ENCODE measurements around the gene AGPS.

DNA sequence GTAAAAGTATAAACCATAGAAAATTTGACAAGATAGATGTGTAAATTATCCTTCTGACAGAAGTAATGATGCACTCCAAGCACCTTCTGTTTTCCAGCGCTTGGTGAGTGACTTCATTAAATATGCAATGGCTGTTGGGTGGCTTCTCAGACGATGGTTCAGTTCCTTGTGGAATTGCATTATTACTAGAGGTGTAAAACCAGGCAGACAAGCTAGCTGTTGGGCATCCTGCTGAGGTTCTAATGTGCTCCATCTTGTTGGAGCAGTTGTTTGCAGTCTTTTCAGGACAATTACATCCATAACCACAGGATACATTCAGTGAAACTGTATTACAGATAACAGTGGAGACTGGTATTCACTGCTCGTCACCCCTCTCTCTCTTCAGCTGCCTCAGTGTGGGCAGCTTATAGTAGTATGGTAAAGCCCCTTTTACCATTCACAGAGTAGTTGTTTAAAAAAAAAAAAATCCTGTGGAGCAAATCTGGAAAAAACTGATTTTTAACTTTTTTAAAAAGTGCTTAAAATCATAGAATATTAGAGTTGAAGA lies 143.5 kb downstream of the AGPS start:
- TF ChIP-seq POLR2A (IDR thresholded peaks at IDR 0.05) (no peak), POLR2AphosphoS5 (IDR thresholded peaks at IDR 0.05) (no peak)
- TF ChIP-seq, protein P1, sequence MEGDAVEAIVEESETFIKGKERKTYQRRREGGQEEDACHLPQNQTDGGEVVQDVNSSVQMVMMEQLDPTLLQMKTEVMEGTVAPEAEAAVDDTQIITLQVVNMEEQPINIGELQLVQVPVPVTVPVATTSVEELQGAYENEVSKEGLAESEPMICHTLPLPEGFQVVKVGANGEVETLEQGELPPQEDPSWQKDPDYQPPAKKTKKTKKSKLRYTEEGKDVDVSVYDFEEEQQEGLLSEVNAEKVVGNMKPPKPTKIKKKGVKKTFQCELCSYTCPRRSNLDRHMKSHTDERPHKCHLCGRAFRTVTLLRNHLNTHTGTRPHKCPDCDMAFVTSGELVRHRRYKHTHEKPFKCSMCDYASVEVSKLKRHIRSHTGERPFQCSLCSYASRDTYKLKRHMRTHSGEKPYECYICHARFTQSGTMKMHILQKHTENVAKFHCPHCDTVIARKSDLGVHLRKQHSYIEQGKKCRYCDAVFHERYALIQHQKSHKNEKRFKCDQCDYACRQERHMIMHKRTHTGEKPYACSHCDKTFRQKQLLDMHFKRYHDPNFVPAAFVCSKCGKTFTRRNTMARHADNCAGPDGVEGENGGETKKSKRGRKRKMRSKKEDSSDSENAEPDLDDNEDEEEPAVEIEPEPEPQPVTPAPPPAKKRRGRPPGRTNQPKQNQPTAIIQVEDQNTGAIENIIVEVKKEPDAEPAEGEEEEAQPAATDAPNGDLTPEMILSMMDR (IDR thresholded peaks at IDR 0.05), result no peak
